ENCODE data around the gene NSUN2.

DNA sequence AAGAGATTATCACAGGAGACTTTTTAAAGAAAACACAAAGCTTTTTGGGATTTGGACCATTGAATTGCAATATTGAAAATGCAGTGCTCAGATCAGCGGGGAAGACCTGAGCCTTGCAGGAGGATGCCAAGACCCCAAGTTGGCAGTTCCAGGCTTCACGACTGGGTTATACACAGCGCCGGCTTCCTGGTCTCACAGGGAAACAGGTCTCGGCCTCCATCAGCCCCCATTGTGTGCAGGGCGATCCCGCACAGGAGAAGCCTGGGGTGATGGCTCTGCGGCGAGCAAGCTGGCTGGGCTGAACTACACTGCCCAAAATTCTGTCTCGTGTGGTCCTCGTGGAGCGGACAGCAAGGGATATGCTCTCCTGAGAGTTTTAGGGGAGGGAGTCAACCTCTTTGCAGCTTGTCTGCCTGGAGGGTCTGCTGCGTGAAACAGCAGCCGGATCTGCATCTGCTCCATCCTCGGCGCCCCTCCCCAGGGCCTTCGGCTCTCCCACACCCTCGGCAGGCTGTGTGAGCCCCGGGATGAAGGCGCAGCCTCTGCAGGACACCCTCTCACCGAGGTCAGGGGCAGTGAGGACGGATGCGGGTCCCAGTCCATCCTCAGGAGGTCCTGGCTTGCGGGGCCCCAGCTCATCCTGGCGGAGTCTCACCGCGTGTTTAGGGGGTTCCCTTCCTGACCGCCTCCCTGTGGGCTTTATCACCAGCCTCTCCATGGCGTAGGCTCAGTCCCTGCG, 60.6 kb downstream of the NSUN2 start:
- TF ChIP-seq, protein P1, sequence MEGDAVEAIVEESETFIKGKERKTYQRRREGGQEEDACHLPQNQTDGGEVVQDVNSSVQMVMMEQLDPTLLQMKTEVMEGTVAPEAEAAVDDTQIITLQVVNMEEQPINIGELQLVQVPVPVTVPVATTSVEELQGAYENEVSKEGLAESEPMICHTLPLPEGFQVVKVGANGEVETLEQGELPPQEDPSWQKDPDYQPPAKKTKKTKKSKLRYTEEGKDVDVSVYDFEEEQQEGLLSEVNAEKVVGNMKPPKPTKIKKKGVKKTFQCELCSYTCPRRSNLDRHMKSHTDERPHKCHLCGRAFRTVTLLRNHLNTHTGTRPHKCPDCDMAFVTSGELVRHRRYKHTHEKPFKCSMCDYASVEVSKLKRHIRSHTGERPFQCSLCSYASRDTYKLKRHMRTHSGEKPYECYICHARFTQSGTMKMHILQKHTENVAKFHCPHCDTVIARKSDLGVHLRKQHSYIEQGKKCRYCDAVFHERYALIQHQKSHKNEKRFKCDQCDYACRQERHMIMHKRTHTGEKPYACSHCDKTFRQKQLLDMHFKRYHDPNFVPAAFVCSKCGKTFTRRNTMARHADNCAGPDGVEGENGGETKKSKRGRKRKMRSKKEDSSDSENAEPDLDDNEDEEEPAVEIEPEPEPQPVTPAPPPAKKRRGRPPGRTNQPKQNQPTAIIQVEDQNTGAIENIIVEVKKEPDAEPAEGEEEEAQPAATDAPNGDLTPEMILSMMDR (IDR thresholded peaks at IDR 0.05; ENCODE audit: low read depth, low read length, poor library complexity, severe bottlenecking) = no peak
- TF ChIP-seq EZH2phosphoT487 (IDR thresholded peaks at IDR 0.05; ENCODE audit: borderline replicate concordance, low read length) = no peak

Measured in DOHH2 (cell line).